ENCODE results near the gene GAK.

The GAK gene

GRCh38 chr4:964346-965025 is 32.4 kb upstream of the GAK start:
- DNase-seq = no peak

- peak; percentile 85 for DNase-seq
Measured at GRCh38 chr4:963276-964225, 31.4 kb upstream of the GAK start.

- peak; percentile 99 for DNase-seq
Measured at GRCh38 chr4:962231-963208, 30.4 kb upstream of the GAK start.

- DNase-seq = no peak
Measured at GRCh38 chr4:961351-962230, 29.5 kb upstream of the GAK start.

GRCh38 chr4:960636-961350 is 28.7 kb upstream of the GAK start:
- no peak for DNase-seq

GRCh38 chr4:960140-960635 is 28.1 kb upstream of the GAK start:
- DNase-seq = no peak

GRCh38 chr4:959338-960139 is 27.4 kb upstream of the GAK start:
- DNase-seq = no peak

GRCh38 chr4:958696-959337 is 26.7 kb upstream of the GAK start:
- DNase-seq = no peak

GRCh38 chr4:958314-958665 is 26.2 kb upstream of the GAK start:
- DNase-seq = no peak

- no peak for DNase-seq
Measured at GRCh38 chr4:957581-958313, 25.6 kb upstream of the GAK start.

- DNase-seq = no peak
Measured at GRCh38 chr4:957231-957580, 25.1 kb upstream of the GAK start.

GRCh38 chr4:956531-957230 is 24.6 kb upstream of the GAK start:
- DNase-seq = no peak

- DNase-seq = no peak
Measured at GRCh38 chr4:955931-956381, 23.8 kb upstream of the GAK start.

GRCh38 chr4:955161-955921 is 23.2 kb upstream of the GAK start:
- no peak for DNase-seq

- no peak for DNase-seq
Measured at GRCh38 chr4:954211-955020, 22.3 kb upstream of the GAK start.

GRCh38 chr4:953574-953915 is 21.4 kb upstream of the GAK start:
- no peak for DNase-seq

Measured in DMS53 (cell line).